ENCODE data around the gene SINHCAF. TPM values are rescaled to one million over a fixed set of nuclear protein-coding genes. Genes with fewer than 3 reads are reported as not detected.

Gene SINHCAF
- total and polyA plus RNA-seq, 2 experiments from 2014 or later = 581 to 686 TPM

- H3F3A ChIP-seq (replicated peaks; ENCODE audit: low read depth) = peaks cover 4% of the 10 kb centered on the region; the same call in 1 of the 2 replicates
- H3K4me1 Mint-ChIP-seq = peaks cover 16% of the 10 kb centered on the region
- no peaks in the 10 kb centered on the region for H4K20me1 ChIP-seq (replicated peaks; ENCODE audit: insufficient read depth)
- H3K27me3 Mint-ChIP-seq (ENCODE audit: insufficient read depth, low read depth, poor library complexity) = peaks cover 2% of the 10 kb centered on the region
- H3K36me3 ChIP-seq (ENCODE audit: insufficient read depth) = no peaks in the 10 kb centered on the region
- H3K9me3 Mint-ChIP-seq = no peaks in the 10 kb centered on the region; the same call in 2 of the 3 replicates
- TF ChIP-seq REST (IDR thresholded peaks at IDR 0.05; ENCODE audit: unreplicated experiment) (no peak), STAT1 (IDR thresholded peaks at IDR 0.05; ENCODE audit: unreplicated experiment) (no peak), ZNF331 (CRISPR knock-in tag; IDR thresholded peaks at IDR 0.05; ENCODE audit: low read depth) (no peak), EZH2phosphoT487 (IDR thresholded peaks at IDR 0.05; ENCODE audit: unreplicated experiment) (no peak)
- DNase-seq (ENCODE audit: low spot score) (no peak), ATAC-seq (no peak)
- H3K27me3 ChIP-seq (ENCODE audit: insufficient read depth) = no peaks in the 10 kb centered on the region
- H3K79me2 ChIP-seq (replicated peaks; ENCODE audit: insufficient read depth) = no peaks in the 10 kb centered on the region
- H3K4me3 ChIP-seq = no peak overlapping the region
- no peaks in the 10 kb centered on the region; the same call in 2 of the 3 replicates for H3K36me3 Mint-ChIP-seq (ENCODE audit: low read depth)
- H3K9me2 ChIP-seq (ENCODE audit: insufficient read depth) = peaks cover 3% of the 10 kb centered on the region; the same call in 1 of the 2 replicates
- H3K4me3 Mint-ChIP-seq = no peak overlapping the region
- peak overlapping the region; percentile 31; the same call in 1 of the 2 replicates for H3K4me2 ChIP-seq
- H3K4me1 ChIP-seq (ENCODE audit: insufficient read depth) = peaks cover 13% of the 10 kb centered on the region
- H2AFZ ChIP-seq = peak overlapping the region; percentile 72; the same call in 1 of the 2 replicates
- H3K27ac Mint-ChIP-seq = no peak overlapping the region
- no peak overlapping the region for H3K27ac ChIP-seq (ENCODE audit: low read depth)
Observed at GRCh38 chr12:31346267-31346666, 20.3 kb upstream of the SINHCAF start.

GRCh38 chr12:31343139-31343538 lies 17.2 kb upstream of the SINHCAF start:
- no peaks in the 10 kb centered on the region for H3K79me2 ChIP-seq (replicated peaks; ENCODE audit: insufficient read depth)
- DNase-seq (ENCODE audit: low spot score) = no peak
- no peaks in the 10 kb centered on the region; the same call in 2 of the 3 replicates for H3K36me3 Mint-ChIP-seq (ENCODE audit: low read depth)
- peaks cover 6% of the 10 kb centered on the region for H3K27me3 Mint-ChIP-seq (ENCODE audit: insufficient read depth, low read depth, poor library complexity)
- H3K4me3 Mint-ChIP-seq = no peak overlapping the region
- no peaks in the 10 kb centered on the region for H3K27me3 ChIP-seq (ENCODE audit: insufficient read depth)
- no peak overlapping the region for H3K27ac Mint-ChIP-seq
- H3K4me2 ChIP-seq = no peak overlapping the region
- no peaks in the 10 kb centered on the region for H3K9me2 ChIP-seq (ENCODE audit: insufficient read depth)
- H3K36me3 ChIP-seq (ENCODE audit: insufficient read depth) = no peaks in the 10 kb centered on the region
- H2AFZ ChIP-seq = no peak overlapping the region
- no peak overlapping the region for H3K27ac ChIP-seq (ENCODE audit: low read depth)
- peaks cover 4% of the 10 kb centered on the region; the same call in 1 of the 2 replicates for H3F3A ChIP-seq (replicated peaks; ENCODE audit: low read depth)
- H4K20me1 ChIP-seq (replicated peaks; ENCODE audit: insufficient read depth) = no peaks in the 10 kb centered on the region
- no peak overlapping the region for H3K4me3 ChIP-seq
- no peak for ATAC-seq
- H3K4me1 ChIP-seq (ENCODE audit: insufficient read depth) = peaks cover 33% of the 10 kb centered on the region
- peaks cover 29% of the 10 kb centered on the region for H3K4me1 Mint-ChIP-seq
- H3K9me3 Mint-ChIP-seq = no peaks in the 10 kb centered on the region; the same call in 2 of the 3 replicates
- TF ChIP-seq, protein P1, sequence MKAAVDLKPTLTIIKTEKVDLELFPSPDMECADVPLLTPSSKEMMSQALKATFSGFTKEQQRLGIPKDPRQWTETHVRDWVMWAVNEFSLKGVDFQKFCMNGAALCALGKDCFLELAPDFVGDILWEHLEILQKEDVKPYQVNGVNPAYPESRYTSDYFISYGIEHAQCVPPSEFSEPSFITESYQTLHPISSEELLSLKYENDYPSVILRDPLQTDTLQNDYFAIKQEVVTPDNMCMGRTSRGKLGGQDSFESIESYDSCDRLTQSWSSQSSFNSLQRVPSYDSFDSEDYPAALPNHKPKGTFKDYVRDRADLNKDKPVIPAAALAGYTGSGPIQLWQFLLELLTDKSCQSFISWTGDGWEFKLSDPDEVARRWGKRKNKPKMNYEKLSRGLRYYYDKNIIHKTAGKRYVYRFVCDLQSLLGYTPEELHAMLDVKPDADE (IDR thresholded peaks at IDR 0.05) = no peak
- TF ChIP-seq REST (IDR thresholded peaks at IDR 0.05; ENCODE audit: unreplicated experiment) (no peak), ZNF331 (CRISPR knock-in tag; IDR thresholded peaks at IDR 0.05; ENCODE audit: low read depth) (no peak), EZH2 (IDR thresholded peaks at IDR 0.05; ENCODE audit: low read depth, unreplicated experiment) (no peak)
